Cardiac ventricle fibroblast (primary cell): ENCODE measurements around the gene MOBP. TPM values are rescaled to one million over a fixed set of nuclear protein-coding genes. Genes with fewer than 3 reads are reported as not detected.

ENCODE experiments used
- total RNA-seq: library from RNA; depleted of rRNA; stranded (reverse); fragments of >200 nt; gene quantifications from 2 replicates; pipeline ENCODE4 v1.2.3, GENCODE V29; 2015

The MOBP gene
- total RNA-seq, result not detected in 2 replicates

DNA sequence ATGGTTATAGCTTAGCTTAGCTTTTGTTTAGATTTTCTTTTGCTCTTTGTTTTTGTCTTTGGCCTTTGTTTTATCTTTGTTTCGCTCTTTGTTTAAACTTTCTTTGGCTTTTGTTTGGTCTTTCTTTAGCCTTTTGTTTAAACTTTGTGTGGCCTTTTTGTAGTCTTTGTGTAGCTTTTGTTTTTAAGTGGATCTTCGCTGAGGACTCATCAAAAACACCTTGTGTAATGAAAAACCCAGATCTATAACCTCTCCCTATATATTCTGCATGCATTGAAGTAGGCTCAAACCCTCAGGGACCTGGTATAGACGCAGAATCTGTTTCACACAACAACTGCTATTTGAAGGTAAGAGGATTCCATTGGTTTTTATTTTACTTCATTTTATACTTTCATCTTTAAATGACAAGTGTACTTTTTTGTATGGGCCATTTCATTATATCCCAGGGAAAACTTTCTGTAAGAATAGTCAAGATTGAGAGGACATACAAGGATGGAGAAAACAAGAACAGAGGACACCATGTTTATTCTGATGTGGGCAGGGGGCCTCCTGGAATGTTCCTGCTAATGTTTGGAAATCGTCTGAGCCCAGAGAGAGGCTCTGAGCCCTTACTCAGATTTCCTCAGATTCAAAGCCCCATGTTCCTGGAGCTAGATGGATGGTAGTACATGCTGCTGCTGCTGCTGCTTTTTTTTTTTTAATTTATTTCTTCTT, at the start of gene MOBP:
TSS of gene MOBP (plus strand) at position 287 of the 714 bp plus-strand sequence. CDS start 34,390 bp downstream, outside the sequence.

Other genes with a start within 250 kb of the MOBP start
- gene CX3CR1, start 187.6 kb upstream of the MOBP start, total RNA-seq, result not detected in 2 replicates
- gene CCR8, start 138.0 kb upstream of the MOBP start, total RNA-seq, result not detected in 2 replicates
- gene SLC25A38, start 84.3 kb upstream of the MOBP start, total RNA-seq, result 28.5 and 30.5 TPM in 2 replicates
- 1,070 and 1,205 TPM in 2 replicates for gene RPSA, start 61.0 kb upstream of the MOBP start, total RNA-seq